Retinal pigment epithelial cell (primary cell): Measurements from ENCODE around the gene BACE2.
A peak's percentile ranks its signal among the peaks of the same experiment; 100 is the strongest.

Experiments used
- DNase-seq: peaks from one replicate; pipeline ENCODE4 v3.0.0-alpha.2; 2010; ENCODE audit warnings: low read depth
- H3K4me3 ChIP-seq: 2 replicates; pipeline ENCODE4 v1.5.1; 2011; ENCODE audit warnings: mild to moderate bottlenecking, low read length, control low read depth, moderate library complexity
- TF ChIP-seq, protein P1 (sequence below): conservative IDR thresholded peaks from 2 replicates; pipeline ENCODE4 v1.5.1; 2011; ENCODE audit warnings: low read depth, low read length, control low read depth, inconsistent platforms

Gene BACE2

DNA sequence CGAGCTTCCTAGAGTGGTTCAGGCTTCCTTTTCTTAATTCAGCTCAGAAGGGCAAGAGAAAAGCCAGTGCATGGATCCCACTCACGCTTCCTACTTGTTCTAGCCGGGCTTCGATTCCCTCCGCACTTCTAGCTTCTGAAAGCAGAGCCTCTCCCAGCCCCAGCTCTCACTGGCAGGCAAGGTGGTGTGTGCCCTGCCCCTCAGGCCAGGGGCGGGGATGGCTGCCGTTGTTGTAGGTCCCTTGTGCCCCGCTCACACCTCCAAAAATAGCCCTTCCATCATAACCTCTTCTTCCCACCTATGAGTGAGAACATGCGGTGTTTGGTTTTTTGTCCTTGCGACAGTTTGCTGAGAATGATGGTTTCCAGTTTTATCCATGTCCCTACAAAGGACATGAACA lies 31.6 kb downstream of the BACE2 start:
- DNase-seq, result no peak
- TF ChIP-seq, protein P1, sequence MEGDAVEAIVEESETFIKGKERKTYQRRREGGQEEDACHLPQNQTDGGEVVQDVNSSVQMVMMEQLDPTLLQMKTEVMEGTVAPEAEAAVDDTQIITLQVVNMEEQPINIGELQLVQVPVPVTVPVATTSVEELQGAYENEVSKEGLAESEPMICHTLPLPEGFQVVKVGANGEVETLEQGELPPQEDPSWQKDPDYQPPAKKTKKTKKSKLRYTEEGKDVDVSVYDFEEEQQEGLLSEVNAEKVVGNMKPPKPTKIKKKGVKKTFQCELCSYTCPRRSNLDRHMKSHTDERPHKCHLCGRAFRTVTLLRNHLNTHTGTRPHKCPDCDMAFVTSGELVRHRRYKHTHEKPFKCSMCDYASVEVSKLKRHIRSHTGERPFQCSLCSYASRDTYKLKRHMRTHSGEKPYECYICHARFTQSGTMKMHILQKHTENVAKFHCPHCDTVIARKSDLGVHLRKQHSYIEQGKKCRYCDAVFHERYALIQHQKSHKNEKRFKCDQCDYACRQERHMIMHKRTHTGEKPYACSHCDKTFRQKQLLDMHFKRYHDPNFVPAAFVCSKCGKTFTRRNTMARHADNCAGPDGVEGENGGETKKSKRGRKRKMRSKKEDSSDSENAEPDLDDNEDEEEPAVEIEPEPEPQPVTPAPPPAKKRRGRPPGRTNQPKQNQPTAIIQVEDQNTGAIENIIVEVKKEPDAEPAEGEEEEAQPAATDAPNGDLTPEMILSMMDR, result no peak
- H3K4me3 ChIP-seq, result no peak overlapping the region

DNA sequence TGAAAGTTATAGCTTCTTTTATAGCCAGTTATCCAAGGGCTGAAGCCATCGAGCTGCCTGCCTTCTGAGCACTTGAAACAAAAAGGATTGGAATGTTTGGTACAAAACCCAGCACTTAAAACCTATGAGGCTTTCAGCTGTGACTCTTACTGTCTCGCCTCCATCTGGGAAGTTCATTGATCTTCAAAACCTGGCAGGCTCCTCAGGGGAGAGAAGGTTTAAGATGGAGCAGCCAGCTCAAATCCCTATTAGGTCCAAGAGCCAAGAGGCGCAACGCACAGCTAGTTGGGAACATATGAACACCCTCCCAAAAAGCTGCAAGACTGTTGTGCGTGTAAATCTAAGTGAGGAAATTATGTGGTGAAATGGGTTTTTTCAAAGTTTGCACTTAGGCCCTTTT lies 33.4 kb downstream of the BACE2 start:
- TF ChIP-seq, protein P1, result no peak
- DNase-seq, result no peak

DNA sequence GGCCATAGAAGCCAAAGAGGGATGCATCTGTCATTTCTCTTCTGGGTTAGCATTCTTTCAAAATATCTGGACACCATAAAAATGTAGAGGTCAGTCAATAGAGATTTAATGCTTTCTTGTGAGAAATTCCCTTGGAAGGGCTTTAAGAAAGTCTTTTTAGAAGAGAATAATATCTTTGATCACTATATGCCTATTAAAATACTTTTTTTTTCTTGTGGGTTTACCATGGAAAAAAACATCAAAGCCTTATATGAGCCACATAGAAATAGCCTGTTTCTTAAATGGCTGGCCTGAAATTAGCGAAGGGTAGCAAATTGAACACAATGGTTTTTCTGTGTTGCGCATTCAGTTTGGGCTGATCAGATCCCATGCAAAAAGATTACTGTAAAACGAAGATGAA lies 36.8 kb downstream of the BACE2 start:
- TF ChIP-seq, protein P1, result no peak
- DNase-seq, result no peak
- H3K4me3 ChIP-seq, result no peak overlapping the region

More for the DNA sequence above, 33.4 kb downstream of the BACE2 start:
- no peak overlapping the region for H3K4me3 ChIP-seq

DNA sequence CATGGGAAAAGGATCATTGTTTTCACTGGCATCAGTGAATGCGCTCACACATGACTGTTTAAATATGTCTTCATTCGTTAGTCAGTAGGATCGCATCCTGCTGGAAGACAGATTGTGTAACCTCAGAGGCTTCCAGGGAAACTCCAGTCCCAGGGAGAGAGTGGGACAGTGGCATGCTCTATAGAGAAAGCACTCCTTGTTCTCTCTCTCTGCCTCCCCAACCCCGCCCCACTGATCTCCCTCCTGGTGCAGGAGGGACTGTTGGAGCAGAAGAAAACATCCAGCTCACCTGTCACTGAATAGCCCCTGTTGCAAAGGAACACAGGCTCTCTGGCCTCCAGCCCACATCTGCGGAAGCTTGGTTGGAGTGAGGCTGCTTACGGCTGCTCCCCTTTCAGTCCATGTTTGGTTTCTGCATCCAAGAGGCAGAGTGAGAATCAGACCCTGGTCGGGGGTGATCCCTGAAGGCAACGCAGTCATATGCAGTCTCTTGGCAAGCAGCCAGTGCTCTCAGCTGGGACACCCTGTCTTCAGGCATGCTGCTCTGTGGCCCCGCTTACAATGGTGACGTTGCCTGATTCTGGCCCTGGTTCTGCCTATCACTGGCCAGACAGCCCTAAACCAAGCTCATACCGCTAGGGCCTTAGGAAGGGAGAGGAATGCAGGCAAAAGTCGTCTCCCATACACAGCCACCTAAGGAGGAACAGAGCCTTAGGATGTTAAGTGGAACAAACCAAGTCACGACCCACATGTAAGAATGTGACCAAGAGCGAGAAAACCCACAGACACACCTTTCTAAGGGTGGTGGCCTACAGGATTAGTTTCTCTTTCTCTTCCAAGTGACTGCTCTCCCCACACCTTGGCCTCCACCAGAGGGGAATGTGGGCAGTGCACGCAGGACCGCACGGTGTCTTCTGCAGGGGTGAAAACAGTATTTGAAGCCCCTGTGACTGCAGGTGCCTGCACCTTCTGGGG lies 39.7 kb downstream of the BACE2 start:
- peak; percentile 71 for DNase-seq
- TF ChIP-seq, protein P1, result no peak
- no peak overlapping the region for H3K4me3 ChIP-seq

DNA sequence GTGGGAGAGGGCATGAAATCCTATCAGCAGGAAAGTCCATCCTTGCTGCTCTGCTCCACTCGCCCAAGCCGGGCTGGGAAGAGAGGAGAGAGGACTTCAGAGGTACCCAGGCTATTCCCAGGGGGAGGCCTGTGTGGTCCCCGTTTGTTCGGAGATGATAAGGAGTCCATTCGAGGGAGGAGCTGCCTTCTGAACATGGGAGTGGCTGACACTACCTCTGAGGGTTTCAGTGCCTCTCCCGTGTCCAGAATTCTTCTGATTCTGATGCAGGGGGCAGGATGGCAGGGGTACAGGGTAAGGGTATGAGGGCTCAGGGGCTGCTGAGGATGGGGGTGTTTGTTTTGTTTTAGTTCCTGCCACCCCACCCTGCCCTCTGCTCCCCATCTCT lies 40.4 kb downstream of the BACE2 start:
- TF ChIP-seq, protein P1, result no peak
- H3K4me3 ChIP-seq, result no peak overlapping the region
- DNase-seq, result no peak

DNA sequence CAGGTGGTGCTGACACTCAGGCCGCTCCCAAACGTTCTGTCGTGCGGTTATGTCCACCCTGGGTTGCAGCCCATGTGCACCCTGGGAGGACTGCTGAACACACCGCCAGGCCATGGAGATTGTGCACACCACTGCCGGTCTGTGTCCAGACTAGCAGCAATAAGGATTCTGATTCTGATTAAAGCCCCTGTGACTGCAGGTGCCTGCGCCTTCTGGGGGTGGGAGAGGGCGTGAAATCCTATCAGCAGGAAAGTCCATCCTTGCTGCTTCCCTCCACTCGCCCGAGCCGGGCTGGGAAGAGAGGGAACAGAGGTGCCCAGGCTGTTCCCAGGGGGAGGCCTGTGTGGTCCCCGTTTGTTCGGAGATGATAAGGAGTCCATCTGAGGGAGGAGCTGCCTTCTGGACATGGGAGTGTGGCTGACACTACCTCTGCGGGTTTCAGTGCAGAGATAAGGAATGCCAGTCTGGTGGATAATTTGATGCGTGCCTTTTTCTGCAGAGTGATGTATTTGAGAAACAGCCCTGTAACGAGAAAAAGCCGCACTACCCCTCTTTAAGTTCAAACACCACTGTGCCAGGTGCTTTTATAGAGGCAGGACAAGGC lies 41.2 kb downstream of the BACE2 start:
- H3K4me3 ChIP-seq, result no peak overlapping the region
- no peak for DNase-seq
- TF ChIP-seq, protein P1, result no peak
